DOHH2 (cell line): Measurements from ENCODE around the gene MFN2.

ENCODE experiments used
- H3F3A ChIP-seq: fragments of 200-600 bp; sonication (generic), shearing (Covaris generic); 2 replicates; pipeline ENCODE4 v1.6.0; 2016; ENCODE audit warnings: antibody characterized with exemption, mild to moderate bottlenecking; ENCODE audit not compliant: control insufficient read depth, insufficient read depth
- H3K27ac ChIP-seq: fragments of 200-600 bp; sonication (generic); 2 replicates; pipeline ENCODE4 v1.5.1; 2014; ENCODE audit warnings: low read depth, mild to moderate bottlenecking, low read length, moderate library complexity
- H3K27me3 ChIP-seq: fragments of 200-600 bp; sonication (generic); 2 replicates; pipeline ENCODE4 v1.6.1; 2014; ENCODE audit warnings: mild to moderate bottlenecking, low read length, mixed read lengths; ENCODE audit not compliant: control insufficient read depth
- H3K36me3 ChIP-seq: fragments of 200-600 bp; sonication (generic); 2 replicates; pipeline ENCODE4 v1.6.1; 2014; ENCODE audit warnings: mild to moderate bottlenecking, low read length, moderate library complexity, mixed read lengths; ENCODE audit not compliant: control insufficient read depth
- H3K4me1 ChIP-seq: fragments of 200-600 bp; sonication (generic); 2 replicates; pipeline ENCODE4 v1.6.1; 2014; ENCODE audit warnings: mild to moderate bottlenecking, low read length, mixed read lengths; ENCODE audit not compliant: control insufficient read depth
- H3K4me2 ChIP-seq: fragments of 200-600 bp; sonication (generic); 2 replicates; pipeline ENCODE4 v1.6.0; 2014; ENCODE audit warnings: mild to moderate bottlenecking, low read length, moderate library complexity
- H3K4me3 ChIP-seq: fragments of 200-600 bp; sonication (generic); 2 replicates; pipeline ENCODE4 v1.5.1; 2014; ENCODE audit warnings: mild to moderate bottlenecking, low read length, mixed read lengths
- H3K79me2 ChIP-seq: fragments of 200-600 bp; sonication (generic); 2 replicates; pipeline ENCODE4 v1.6.1; 2014; ENCODE audit warnings: mild to moderate bottlenecking, low read length, mixed read lengths; ENCODE audit not compliant: control insufficient read depth
- H3K9me2 ChIP-seq: fragments of 200-600 bp; sonication (generic); replicated peaks from 2 replicates; pipeline ENCODE4 v1.6.1; 2014; ENCODE audit warnings: mild to moderate bottlenecking, low read length, mixed read lengths; ENCODE audit not compliant: control insufficient read depth
- H3K9me3 ChIP-seq: fragments of 200-600 bp; sonication (generic); 2 replicates; pipeline ENCODE4 v1.6.1; 2014; ENCODE audit warnings: antibody characterized with exemption, low read length, mixed read lengths; ENCODE audit not compliant: control insufficient read depth, insufficient read depth
- H4K20me1 ChIP-seq: fragments of 200-600 bp; sonication (generic); 2 replicates; pipeline ENCODE4 v1.6.0; 2014; ENCODE audit warnings: low read depth, mild to moderate bottlenecking, antibody characterized with exemption, low read length, moderate library complexity; ENCODE audit not compliant: control insufficient read depth, insufficient read depth
- EZH2phosphoT487 ChIP-seq: fragments of 200-600 bp; sonication (generic); IDR thresholded peaks from 2 replicates; pipeline ENCODE4 v1.6.1; 2017; ENCODE audit warnings: borderline replicate concordance, mild to moderate bottlenecking, antibody characterized with exemption, low read length, moderate library complexity, mixed read lengths
- TF ChIP-seq, protein P1 (sequence below): fragments of 200-600 bp; sonication (generic); IDR thresholded peaks from one replicate; pipeline ENCODE4 v1.5.1; 2014; ENCODE audit warnings: antibody characterized with exemption, mild to moderate bottlenecking, low read depth, low read length; ENCODE audit not compliant: poor library complexity, severe bottlenecking

MFN2 gene

DNA sequence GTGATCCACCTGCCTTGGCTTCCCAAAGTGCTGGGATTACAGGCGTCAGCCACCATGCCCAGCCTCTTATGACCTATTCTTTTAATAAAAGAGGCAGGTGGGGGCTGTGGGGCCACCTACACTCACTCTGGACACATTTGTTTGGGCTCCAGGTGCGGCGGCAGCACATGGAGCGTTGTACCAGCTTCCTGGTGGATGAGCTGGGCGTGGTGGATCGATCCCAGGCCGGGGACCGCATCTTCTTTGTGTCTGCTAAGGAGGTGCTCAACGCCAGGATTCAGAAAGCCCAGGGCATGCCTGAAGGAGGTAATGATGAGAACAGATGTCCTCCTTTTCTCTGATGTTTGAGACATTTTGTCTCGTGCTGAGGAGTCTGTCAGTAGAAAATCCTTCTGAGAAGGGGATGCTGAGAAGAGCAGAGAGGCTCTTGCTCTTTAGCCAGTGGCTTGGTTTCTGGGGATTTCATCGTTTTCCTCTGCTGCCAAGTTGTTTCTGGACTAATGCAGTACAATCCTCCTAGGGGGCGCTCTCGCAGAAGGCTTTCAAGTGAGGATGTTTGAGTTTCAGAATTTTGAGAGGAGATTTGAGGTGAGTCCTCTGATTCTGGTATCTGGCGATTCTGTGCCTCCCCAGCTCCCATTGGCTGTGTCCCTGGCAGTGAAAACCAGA is 21.1 kb downstream of the MFN2 start:
- peaks cover 79% of the 10 kb centered on the region for H3K36me3 ChIP-seq
- H3K4me1 ChIP-seq = 0 out of 2 replicates have a peak, but pooled peaks cover 2% of the 10 kb centered on the region
- no peaks in the 10 kb centered on the region for H3K9me2 ChIP-seq
- H3F3A ChIP-seq = no peaks in the 10 kb centered on the region; the same call in 1 of the 2 replicates
- H3K4me3 ChIP-seq = no peak overlapping the region
- H3K27ac ChIP-seq = no peak overlapping the region
- no peaks in the 10 kb centered on the region for H4K20me1 ChIP-seq
- H3K4me2 ChIP-seq = no peak overlapping the region
- no peak for TF ChIP-seq EZH2phosphoT487
- TF ChIP-seq, protein P1, sequence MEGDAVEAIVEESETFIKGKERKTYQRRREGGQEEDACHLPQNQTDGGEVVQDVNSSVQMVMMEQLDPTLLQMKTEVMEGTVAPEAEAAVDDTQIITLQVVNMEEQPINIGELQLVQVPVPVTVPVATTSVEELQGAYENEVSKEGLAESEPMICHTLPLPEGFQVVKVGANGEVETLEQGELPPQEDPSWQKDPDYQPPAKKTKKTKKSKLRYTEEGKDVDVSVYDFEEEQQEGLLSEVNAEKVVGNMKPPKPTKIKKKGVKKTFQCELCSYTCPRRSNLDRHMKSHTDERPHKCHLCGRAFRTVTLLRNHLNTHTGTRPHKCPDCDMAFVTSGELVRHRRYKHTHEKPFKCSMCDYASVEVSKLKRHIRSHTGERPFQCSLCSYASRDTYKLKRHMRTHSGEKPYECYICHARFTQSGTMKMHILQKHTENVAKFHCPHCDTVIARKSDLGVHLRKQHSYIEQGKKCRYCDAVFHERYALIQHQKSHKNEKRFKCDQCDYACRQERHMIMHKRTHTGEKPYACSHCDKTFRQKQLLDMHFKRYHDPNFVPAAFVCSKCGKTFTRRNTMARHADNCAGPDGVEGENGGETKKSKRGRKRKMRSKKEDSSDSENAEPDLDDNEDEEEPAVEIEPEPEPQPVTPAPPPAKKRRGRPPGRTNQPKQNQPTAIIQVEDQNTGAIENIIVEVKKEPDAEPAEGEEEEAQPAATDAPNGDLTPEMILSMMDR = peak; percentile 88
- H3K27me3 ChIP-seq = no peaks in the 10 kb centered on the region
- no peaks in the 10 kb centered on the region for H3K79me2 ChIP-seq
- no peaks in the 10 kb centered on the region for H3K9me3 ChIP-seq

DNA sequence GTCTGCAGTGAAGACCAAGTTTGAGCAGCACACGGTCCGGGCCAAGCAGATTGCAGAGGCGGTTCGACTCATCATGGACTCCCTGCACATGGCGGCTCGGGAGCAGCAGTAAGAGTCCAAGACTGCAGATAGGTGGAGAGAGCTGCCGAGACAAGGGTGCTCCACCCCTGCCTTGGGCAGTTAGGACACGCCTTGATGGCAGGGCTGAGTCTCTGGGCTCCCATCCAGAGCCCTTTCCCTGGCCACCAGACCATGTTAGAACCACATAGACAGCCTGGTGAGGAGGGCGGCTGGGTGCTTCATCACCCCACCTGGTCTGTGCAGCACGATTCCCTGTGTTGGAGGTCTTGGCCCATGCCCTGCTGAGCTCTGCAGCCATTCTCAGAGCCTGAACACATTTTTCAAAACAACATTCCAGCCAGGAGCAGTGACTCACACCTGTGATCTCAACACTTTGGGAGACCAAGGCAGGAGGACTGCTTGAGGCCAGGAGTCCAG is 21.8 kb downstream of the MFN2 start:
- Histone ChIP-seq H3K4me1 (0 out of 2 replicates have a peak, but pooled peaks cover 2% of the 10 kb centered on the region), H3K79me2 (no peaks in the 10 kb centered on the region), H3K9me2 (no peaks in the 10 kb centered on the region), H3K36me3 (peaks cover 79% of the 10 kb centered on the region), H3K27me3 (no peaks in the 10 kb centered on the region), H3K27ac (no peak overlapping the region), H4K20me1 (no peaks in the 10 kb centered on the region), H3K4me3 (no peak overlapping the region), H3K9me3 (no peaks in the 10 kb centered on the region), H3F3A (no peaks in the 10 kb centered on the region; the same call in 1 of the 2 replicates), H3K4me2 (no peak overlapping the region)
- TF ChIP-seq EZH2phosphoT487 = no peak
- TF ChIP-seq, protein P1 = no peak

DNA sequence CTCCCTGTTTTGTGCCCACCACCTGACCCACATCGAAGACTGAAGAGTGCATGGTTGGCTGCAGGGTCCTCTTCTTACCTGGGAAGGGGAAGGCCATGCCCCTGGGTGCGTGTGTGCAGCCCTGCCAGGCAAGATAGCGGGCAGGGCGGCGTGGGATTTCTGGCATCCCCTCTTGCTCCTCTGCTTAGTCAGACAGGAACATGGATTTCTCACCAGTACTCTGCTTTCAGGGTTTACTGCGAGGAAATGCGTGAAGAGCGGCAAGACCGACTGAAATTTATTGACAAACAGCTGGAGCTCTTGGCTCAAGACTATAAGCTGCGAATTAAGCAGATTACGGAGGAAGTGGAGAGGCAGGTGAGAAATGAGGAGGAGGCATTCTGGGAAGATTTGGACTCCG is 23.5 kb downstream of the MFN2 start:
- H3K79me2 ChIP-seq = no peaks in the 10 kb centered on the region
- no peak overlapping the region for H3K27ac ChIP-seq
- no peaks in the 10 kb centered on the region for H4K20me1 ChIP-seq
- H3K36me3 ChIP-seq = peaks cover 74% of the 10 kb centered on the region
- H3F3A ChIP-seq = no peaks in the 10 kb centered on the region; the same call in 1 of the 2 replicates
- H3K4me3 ChIP-seq = no peak overlapping the region
- TF ChIP-seq EZH2phosphoT487 = no peak
- TF ChIP-seq, protein P1 = no peak
- H3K9me3 ChIP-seq = no peaks in the 10 kb centered on the region
- H3K9me2 ChIP-seq = no peaks in the 10 kb centered on the region
- H3K27me3 ChIP-seq = no peaks in the 10 kb centered on the region
- no peak overlapping the region for H3K4me2 ChIP-seq
- H3K4me1 ChIP-seq = 0 out of 2 replicates have a peak, but pooled peaks cover 2% of the 10 kb centered on the region
